OCI-LY7 (cell line): ENCODE results near the gene KDM1A. TPM values are rescaled to one million over a fixed set of nuclear protein-coding genes. Genes with fewer than 3 reads are reported as not detected.

Experiments
- BruUV-seq: library from RNA; stranded (reverse); fragments of 400-500 nt; replicated peaks from 2 replicates; lab custom pipeline; 2021; lab: Mats Ljungman, UMichigan
- CTCF ChIA-PET: fragments of 300-600 bp; sonication (Branson Sonifier 250); formaldehyde crosslinking; loops from one replicate; lab custom pipeline; 2022; ENCODE audit warnings: antibody characterized with exemption; ENCODE audit not compliant: unreplicated experiment; lab: Charles Lee
- POLR2A ChIA-PET: fragments of 300-600 bp; sonication (Branson Sonifier 250); formaldehyde crosslinking; loops from one replicate; lab custom pipeline; 2022; ENCODE audit warnings: antibody characterized with exemption; lab: Charles Lee
- DNase-seq: peaks from one replicate; pipeline ENCODE4 v3.0.0-alpha.2; 2015; ENCODE audit warnings: low spot score
- H2AFZ ChIP-seq: fragments of 200-600 bp; sonication (generic), shearing (Covaris generic); 2 replicates; pipeline ENCODE4 v1.6.1; 2014; ENCODE audit warnings: mild to moderate bottlenecking, antibody characterized with exemption, low read length, moderate library complexity
- H3K27ac ChIP-seq: fragments of 200-600 bp; sonication (generic); 2 replicates; pipeline ENCODE4 v1.5.1; 2014; ENCODE audit warnings: mixed run types, low read depth, mild to moderate bottlenecking, moderate library complexity, low read length, inconsistent platforms; ENCODE audit not compliant: poor library complexity, severe bottlenecking
- H3K36me3 ChIP-seq: fragments of 200-600 bp; sonication (generic); 2 replicates; pipeline ENCODE4 v1.6.1; 2014; ENCODE audit warnings: mild to moderate bottlenecking, antibody characterized with exemption, low read length, moderate library complexity, mixed read lengths; ENCODE audit not compliant: insufficient read depth
- H3K4me1 ChIP-seq: fragments of 200-600 bp; sonication (generic); 2 replicates; pipeline ENCODE4 v1.5.1; 2014; ENCODE audit warnings: mild to moderate bottlenecking, low read length; ENCODE audit not compliant: insufficient read depth, poor library complexity, severe bottlenecking
- H3K4me2 ChIP-seq: fragments of 200-600 bp; sonication (generic); 2 replicates; pipeline ENCODE4 v1.6.1; 2014; ENCODE audit warnings: mild to moderate bottlenecking, low read length
- H3K4me3 ChIP-seq: fragments of 200-600 bp; sonication (generic); 2 replicates; pipeline ENCODE4 v1.5.1; 2014; ENCODE audit warnings: mild to moderate bottlenecking, low read depth, low read length; ENCODE audit not compliant: poor library complexity, severe bottlenecking
- H3K79me2 ChIP-seq: fragments of 200-600 bp; sonication (generic); 2 replicates; pipeline ENCODE4 v1.6.1; 2016; ENCODE audit warnings: low read depth, mild to moderate bottlenecking, low read length, moderate library complexity, mixed read lengths; ENCODE audit not compliant: insufficient read depth
- H3K9me2 ChIP-seq: fragments of 200-600 bp; sonication (generic); 2 replicates; pipeline ENCODE4 v1.6.1; 2016; ENCODE audit warnings: mild to moderate bottlenecking, low read length, mixed read lengths; ENCODE audit not compliant: insufficient read depth
- H3K9me3 ChIP-seq: fragments of 200-600 bp; sonication (generic); 2 replicates; pipeline ENCODE4 v1.6.1; 2014; ENCODE audit warnings: mild to moderate bottlenecking, mixed run types, low read length, mixed read lengths
- H4K20me1 ChIP-seq: fragments of 200-600 bp; sonication (generic); 2 replicates; pipeline ENCODE4 v1.6.1; 2014; ENCODE audit warnings: mild to moderate bottlenecking, antibody characterized with exemption, low read length, moderate library complexity, mixed read lengths; ENCODE audit not compliant: insufficient read depth
- EZH2phosphoT487 ChIP-seq: fragments of 200-600 bp; sonication (generic); IDR thresholded peaks from 2 replicates; pipeline ENCODE4 v1.6.1; 2018; ENCODE audit warnings: low read depth, borderline replicate concordance, mild to moderate bottlenecking, mixed run types, antibody characterized with exemption, low read length, moderate library complexity, mixed read lengths
- intact Hi-C: fragments of 100-400 bp; cut with micrococcal nuclease; formaldehyde crosslinking; loops from one replicate; pipeline ENCODE4 v1.10.0; 2022; ENCODE audit not compliant: unreplicated experiment
- total RNA-seq, 2 experiments: library from RNA; depleted of rRNA in 1 of 2; stranded (reverse); fragments of >200 nt in 1 of 2; shearing (Covaris generic) in 1 of 2; gene quantifications; 2 replicates each; pipeline ENCODE4 v1.2.3, GENCODE V29; 2014 to 2022
- TF ChIP-seq, protein P1 (sequence below): fragments of 200-600 bp; sonication (generic); conservative IDR thresholded peaks from 2 replicates; pipeline ENCODE4 v1.5.1; 2014; ENCODE audit warnings: mild to moderate bottlenecking, antibody characterized with exemption, low read length, moderate library complexity, mixed read lengths

Gene KDM1A
- total RNA-seq, 2 experiments from 2014 or later, result 88.8 to 95.5 TPM

- no TSS peak for BruUV-seq
- CTCF ChIA-PET, result interaction anchor here (0.6 to 4.5 kb wide), 3 partner anchors 79 to 381 kb away, joined by 3 to 30 read pairs (median 3); no protein-coding TSS in a partner anchor
- no peaks in the 10 kb centered on the region for H3K9me3 ChIP-seq
- POLR2A ChIA-PET, result interaction anchor here (0.6 to 1.5 kb wide), 7 partner anchors 9 to 137 kb away, joined by 3 to 4 read pairs (median 3); no protein-coding TSS in a partner anchor
- H3K36me3 ChIP-seq, result peaks cover 10% of the 10 kb centered on the region
- H3K79me2 ChIP-seq, result no peaks in the 10 kb centered on the region
- H3K27ac ChIP-seq, result no peak overlapping the region
- DNase-seq, result peak; percentile 80
- intact Hi-C loops, result loop anchor here (1.0 to 10.0 kb wide), 3 partner anchors 86 to 176 kb away; no protein-coding TSS in a partner anchor
- TF ChIP-seq EZH2phosphoT487, result no peak
- TF ChIP-seq, protein P1, sequence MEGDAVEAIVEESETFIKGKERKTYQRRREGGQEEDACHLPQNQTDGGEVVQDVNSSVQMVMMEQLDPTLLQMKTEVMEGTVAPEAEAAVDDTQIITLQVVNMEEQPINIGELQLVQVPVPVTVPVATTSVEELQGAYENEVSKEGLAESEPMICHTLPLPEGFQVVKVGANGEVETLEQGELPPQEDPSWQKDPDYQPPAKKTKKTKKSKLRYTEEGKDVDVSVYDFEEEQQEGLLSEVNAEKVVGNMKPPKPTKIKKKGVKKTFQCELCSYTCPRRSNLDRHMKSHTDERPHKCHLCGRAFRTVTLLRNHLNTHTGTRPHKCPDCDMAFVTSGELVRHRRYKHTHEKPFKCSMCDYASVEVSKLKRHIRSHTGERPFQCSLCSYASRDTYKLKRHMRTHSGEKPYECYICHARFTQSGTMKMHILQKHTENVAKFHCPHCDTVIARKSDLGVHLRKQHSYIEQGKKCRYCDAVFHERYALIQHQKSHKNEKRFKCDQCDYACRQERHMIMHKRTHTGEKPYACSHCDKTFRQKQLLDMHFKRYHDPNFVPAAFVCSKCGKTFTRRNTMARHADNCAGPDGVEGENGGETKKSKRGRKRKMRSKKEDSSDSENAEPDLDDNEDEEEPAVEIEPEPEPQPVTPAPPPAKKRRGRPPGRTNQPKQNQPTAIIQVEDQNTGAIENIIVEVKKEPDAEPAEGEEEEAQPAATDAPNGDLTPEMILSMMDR, result peak; percentile 91
- peaks cover 27% of the 10 kb centered on the region for H3K4me1 ChIP-seq
- no peak overlapping the region for H2AFZ ChIP-seq
- no peaks in the 10 kb centered on the region for H4K20me1 ChIP-seq
- H3K9me2 ChIP-seq, result no peaks in the 10 kb centered on the region
- no peak overlapping the region for H3K4me3 ChIP-seq
- no peak overlapping the region for H3K4me2 ChIP-seq
Measured at GRCh38 chr1:23098463-23099170, 79.3 kb downstream of the KDM1A start.

DNA sequence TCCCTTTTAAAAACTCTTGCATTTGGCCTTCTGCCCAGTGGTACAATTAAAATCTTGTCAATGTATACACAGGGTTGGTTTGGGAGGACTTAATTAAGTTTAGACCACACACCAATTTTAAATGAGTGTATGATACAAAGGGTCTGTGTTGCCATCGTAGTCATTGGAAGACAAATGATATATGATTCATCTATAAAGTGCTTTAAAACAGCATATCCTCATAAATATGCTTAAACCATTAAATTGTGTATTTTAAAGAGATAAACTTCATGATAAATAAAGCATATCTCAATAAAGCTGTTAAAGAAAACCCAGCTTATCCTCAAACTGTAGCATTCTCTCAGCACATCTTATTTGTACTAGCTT, 79.9 kb downstream of the KDM1A start:
- peaks cover 27% of the 10 kb centered on the region for H3K4me1 ChIP-seq
- H3K27ac ChIP-seq, result no peak overlapping the region
- no peak overlapping the region for H3K4me3 ChIP-seq
- ChIA-PET POLR2A (interaction anchor here (0.6 to 1.5 kb wide), 8 partner anchors 10 to 137 kb away, joined by 3 to 4 read pairs (median 4); no protein-coding TSS in a partner anchor), CTCF (interaction anchor here (1.0 to 4.5 kb wide), 2 partner anchors 79 to 85 kb away, joined by 3 to 30 read pairs; no protein-coding TSS in a partner anchor)
- H3K79me2 ChIP-seq, result no peaks in the 10 kb centered on the region
- H3K9me3 ChIP-seq, result no peaks in the 10 kb centered on the region
- H3K9me2 ChIP-seq, result no peaks in the 10 kb centered on the region
- TF ChIP-seq EZH2phosphoT487, result no peak
- TF ChIP-seq, protein P1, result no peak
- no peaks in the 10 kb centered on the region for H4K20me1 ChIP-seq
- no peak overlapping the region for H3K4me2 ChIP-seq
- BruUV-seq, result no TSS peak
- no peak for DNase-seq
- H3K36me3 ChIP-seq, result peaks cover 6% of the 10 kb centered on the region
- no peak overlapping the region for H2AFZ ChIP-seq
- intact Hi-C loops, result loop anchor here (10.0 kb wide), 1 partner anchor 176 kb away; no protein-coding TSS in a partner anchor
